Muscle of leg (tissue), 16 donors: ENCODE results near the gene SCGB1C1. TPM values are rescaled to one million over a fixed set of nuclear protein-coding genes. Genes with fewer than 3 reads are reported as not detected.
"Not testable (repeated sequence)": the region's sequence is repeated elsewhere in the genome, so short reads cannot be mapped to it uniquely, and the experiment has no call there.

ENCODE experiments used
- DNase-seq: peaks from one replicate; pipeline ENCODE4 v3.0.0; 2013
- H3K27ac ChIP-seq: one replicate; pipeline ENCODE4 v1.5.1; 2013; ENCODE audit warnings: mild to moderate bottlenecking, low read length, control low read depth
- H3K27me3 ChIP-seq: one replicate; pipeline ENCODE4 v1.6.1; 2013; ENCODE audit warnings: low read length; ENCODE audit not compliant: control insufficient read depth, insufficient read depth
- H3K36me3 ChIP-seq: one replicate; pipeline ENCODE4 v1.6.1; 2013; ENCODE audit warnings: low read length; ENCODE audit not compliant: control insufficient read depth, insufficient read depth
- H3K4me1 ChIP-seq: one replicate; pipeline ENCODE4 v1.6.1; 2013; ENCODE audit warnings: low read length; ENCODE audit not compliant: control insufficient read depth, insufficient read depth
- H3K4me3 ChIP-seq: one replicate; pipeline ENCODE4 v1.5.1; 2013; ENCODE audit warnings: low read length, control low read depth
- H3K9me3 ChIP-seq: replicated peaks from 2 replicates; pipeline ENCODE4 v1.6.1; 2013; ENCODE audit warnings: low read depth, low read length; ENCODE audit not compliant: control insufficient read depth
- WGBS: methylation state at CpG from one replicate; pipeline ENCODE4 v1.1.5; 2013; ENCODE audit warnings: missing lambda C conversion rate; ENCODE audit not compliant: insufficient coverage; 5-methylcytosine and 5-hydroxymethylcytosine counted together
- long read RNA-seq, 11 donors: transcript quantifications; one replicate each; lab custom pipeline, GENCODE V29; 2026
- polyA plus RNA-seq, 8 donors: library from polyadenylated mRNA; unstranded; fragments of 120-200 nt; gene quantifications; one replicate each; pipeline versions ENCODE4 v1.2.1 to v1.2.3, GENCODE V29; 2013; ENCODE audit warnings: inconsistent platforms in 1 of 8, low replicate concordance in 1 of 8; ENCODE audit not compliant: insufficient read length in 8 of 8, insufficient read depth in 1 of 8
- total RNA-seq: library from RNA; stranded (reverse); fragments of 120-200 nt; gene quantifications from one replicate; pipeline ENCODE4 v1.2.4, GENCODE V29; 2013

Gene SCGB1C1
- total RNA-seq (not detected), polyA plus RNA-seq (under 1 TPM in 4 of 8 donors, not detected in 4; 0.26 to 0.43 (median 0.35) TPM)
- long read RNA-seq, donor 1, result 0 reads
- long read RNA-seq, donor 2, result 0 reads
- long read RNA-seq, donor 3, result 0 reads
- long read RNA-seq, donor 4, partial matches to known transcripts, result 0 of 1 reads
- long read RNA-seq, donor 4, other reads (novel, unspliced or antisense), result 0 of 1 reads
- long read RNA-seq, donor 5, result 0 reads
- long read RNA-seq, donor 6, result 0 reads
- long read RNA-seq, donor 7, result 0 reads
- long read RNA-seq, donor 8, result 0 reads
- long read RNA-seq, donor 9, result 0 reads
- long read RNA-seq, donor 10, partial matches to known transcripts, result 0 of 1 reads
- long read RNA-seq, donor 10, other reads (novel, unspliced or antisense), result 0 of 1 reads
- long read RNA-seq, donor 11, result 0 reads

- WGBS, result no CpG with 5 or more reads among the region's 11 CpGs
- not testable (repeated sequence) for H3K4me3 ChIP-seq, H3K9me3 ChIP-seq, H3K27ac ChIP-seq, H3K36me3 ChIP-seq, H3K4me1 ChIP-seq, DNase-seq, H3K27me3 ChIP-seq
Observed at GRCh38 chr11:192674-193128, at the start of gene SCGB1C1. Gene SCGB1C1, plus strand, starts transcription at chr11:193078. Its CDS starts 22 bp downstream, at chr11:193100.

- no CpG with 5 or more reads among the region's 13 CpGs for WGBS
- H3K4me1 ChIP-seq, DNase-seq, H3K9me3 ChIP-seq, H3K27ac ChIP-seq, H3K27me3 ChIP-seq, H3K4me3 ChIP-seq, H3K36me3 ChIP-seq: not testable (repeated sequence)
Observed at GRCh38 chr11:180242-180641, 12.6 kb upstream of the SCGB1C1 start.

GRCh38 chr11:189200-189783 lies 3.6 kb upstream of the SCGB1C1 start:
- not testable (repeated sequence) for DNase-seq, H3K27ac ChIP-seq
- no CpG with 5 or more reads among the region's 55 CpGs for WGBS

GRCh38 chr11:189843-190311 lies 3.0 kb upstream of the SCGB1C1 start:
- H3K4me1 ChIP-seq, H3K27me3 ChIP-seq, H3K4me3 ChIP-seq, H3K9me3 ChIP-seq, H3K36me3 ChIP-seq, DNase-seq, H3K27ac ChIP-seq: not testable (repeated sequence)
- WGBS, result no CpG with 5 or more reads among the region's 25 CpGs

More at GRCh38 chr11:189200-189783, 3.6 kb upstream of the SCGB1C1 start:
- H3K4me1 ChIP-seq, H3K36me3 ChIP-seq, H3K4me3 ChIP-seq, H3K9me3 ChIP-seq, H3K27me3 ChIP-seq: not testable (repeated sequence)

GRCh38 chr11:190546-190945 lies 2.3 kb upstream of the SCGB1C1 start:
- H3K27ac ChIP-seq, H3K27me3 ChIP-seq, H3K9me3 ChIP-seq, H3K4me3 ChIP-seq, H3K4me1 ChIP-seq, H3K36me3 ChIP-seq, DNase-seq: not testable (repeated sequence)
- no CpG with 5 or more reads among the region's 5 CpGs for WGBS

GRCh38 chr11:191490-192478 lies 1.1 kb upstream of the SCGB1C1 start:
- H3K4me3 ChIP-seq, DNase-seq, H3K4me1 ChIP-seq, H3K27me3 ChIP-seq, H3K9me3 ChIP-seq, H3K27ac ChIP-seq, H3K36me3 ChIP-seq: not testable (repeated sequence)
- no CpG with 5 or more reads among the region's 8 CpGs for WGBS

- WGBS, result 72% methylated on average over 4 of the region's 5 CpGs
- DNase-seq, result not testable (repeated sequence)
Observed at GRCh38 chr11:193481-193880, 603 bp downstream of the SCGB1C1 start.

GRCh38 chr11:196786-197731 lies 4.2 kb downstream of the SCGB1C1 start:
- DNase-seq, result peak; percentile 8
- peaks cover 15% of the 10 kb centered on the region for H3K36me3 ChIP-seq
- 77% methylated on average over 14 of the region's 23 CpGs for WGBS
- H3K9me3 ChIP-seq, result no peaks in the 10 kb centered on the region
- H3K27ac ChIP-seq, result no peak overlapping the region
- no peaks in the 10 kb centered on the region for H3K27me3 ChIP-seq
- no peaks in the 10 kb centered on the region for H3K4me1 ChIP-seq
- H3K4me3 ChIP-seq, result no peak overlapping the region

More at GRCh38 chr11:193481-193880, 603 bp downstream of the SCGB1C1 start:
- H3K4me1 ChIP-seq, H3K4me3 ChIP-seq, H3K27me3 ChIP-seq, H3K9me3 ChIP-seq, H3K27ac ChIP-seq, H3K36me3 ChIP-seq: not testable (repeated sequence)

GRCh38 chr11:197741-198235 lies 4.9 kb downstream of the SCGB1C1 start:
- WGBS, result 88% methylated on average over 5 of the region's 9 CpGs
- H3K27me3 ChIP-seq, result no peaks in the 10 kb centered on the region
- no peak overlapping the region for H3K27ac ChIP-seq
- H3K4me1 ChIP-seq, result no peaks in the 10 kb centered on the region
- H3K4me3 ChIP-seq, result no peak overlapping the region
- peak; percentile 8 for DNase-seq
- no peaks in the 10 kb centered on the region for H3K9me3 ChIP-seq
- peaks cover 15% of the 10 kb centered on the region for H3K36me3 ChIP-seq
